Measurements from ENCODE around the gene CYTIP. TPM values are rescaled to one million over a fixed set of nuclear protein-coding genes. Genes with fewer than 3 reads are reported as not detected.

Gene CYTIP
- 1 to 10 TPM; 2.4 to 5.5 TPM for total RNA-seq
- polyA plus RNA-seq = 1 to 10 TPM; 1.6 to 1.8 TPM

- Histone ChIP-seq H3K9me3 (ENCODE audit: control insufficient read depth in 4 of 4, low read length in 3 of 4) (no peaks in the 10 kb centered on the region), H3K4me1 (ENCODE audit: control insufficient read depth in 4 of 4, insufficient read depth in 4 of 4, low read length in 3 of 4) (peaks cover 0 to 3% (median 0%) of the 10 kb centered on the region in 4 donors), H3K27ac (ENCODE audit: low read depth in 1 of 2, low read length in 2 of 2) (peak within 1 kb of the TSS; percentile 80 to 85), H3K27me3 (ENCODE audit: control insufficient read depth in 4 of 4, insufficient read depth in 4 of 4, low read length in 3 of 4) (no peaks in the 10 kb centered on the region), H3K4me3 (ENCODE audit: low read depth in 1 of 3, low read length in 3 of 3) (peak within 1 kb of the TSS; percentile 18 to 53 (median 18)), H3K36me3 (ENCODE audit: control insufficient read depth in 4 of 4, insufficient read depth in 3 of 4, low read depth in 1 of 4, low read length in 3 of 4) (no peaks in the 10 kb centered on the region), H3K9ac (ENCODE audit: low read depth in 1 of 2, low read length in 2 of 2) (peak within 1 kb of the TSS; percentile 26 to 68)
- no peak for DNase-seq (ENCODE audit: low spot score)
- 80% methylated on average over 13 of the region's 13 CpGs for WGBS
- TF ChIP-seq ZBTB33 (IDR thresholded peaks at IDR 0.05) (no peak), MAX (IDR thresholded peaks at IDR 0.05) (peak; percentile 35), YY1 (IDR thresholded peaks at IDR 0.05) (peak; percentile 17)
Observed at GRCh38 chr2:157443795-157444640, at the start of gene CYTIP. Gene CYTIP (minus strand): TSS chr2:157444089. CDS start chr2:157444020, 69 bp downstream.

GRCh38 chr2:157492189-157492773 is 48.4 kb upstream of the CYTIP start:
- no peak overlapping the region for H3K4me3 ChIP-seq (ENCODE audit: low read depth in 1 of 3, low read length in 3 of 3)
- H3K4me1 ChIP-seq (ENCODE audit: control insufficient read depth in 4 of 4, insufficient read depth in 4 of 4, low read length in 3 of 4) = peaks cover 0 to 14% (median 13%) of the 10 kb centered on the region in 4 donors
- no peak overlapping the region for H3K9ac ChIP-seq (ENCODE audit: low read depth in 1 of 2, low read length in 2 of 2)
- DNase-seq (ENCODE audit: low spot score) = peak; percentile 48
- H3K27ac ChIP-seq (ENCODE audit: low read depth in 1 of 2, low read length in 2 of 2) = no peak overlapping the region
- 18% methylated on average over 5 of the region's 5 CpGs for WGBS
- TF ChIP-seq RAD21 (IDR thresholded peaks at IDR 0.05) (peak; percentile 91 to 93), CTCF (IDR thresholded peaks at IDR 0.05; ENCODE audit: low read depth, low read length, missing input control) (peak; percentile 72), RXRA (IDR thresholded peaks at IDR 0.05) (peak in 1 of 2 donors; percentile 9), HNF4A (conservative IDR thresholded peaks at IDR 0.05) (no peak)
- H3K27me3 ChIP-seq (ENCODE audit: control insufficient read depth in 4 of 4, insufficient read depth in 4 of 4, low read length in 3 of 4) = no peaks in the 10 kb centered on the region
- no peaks in the 10 kb centered on the region for H3K36me3 ChIP-seq (ENCODE audit: control insufficient read depth in 4 of 4, insufficient read depth in 3 of 4, low read depth in 1 of 4, low read length in 3 of 4)
- no peaks in the 10 kb centered on the region for H3K9me3 ChIP-seq (ENCODE audit: control insufficient read depth in 4 of 4, low read length in 3 of 4)

- H3K4me1 ChIP-seq (ENCODE audit: control insufficient read depth in 4 of 4, insufficient read depth in 4 of 4, low read length in 3 of 4) = peaks cover 0 to 14% (median 13%) of the 10 kb centered on the region in 4 donors
- H3K36me3 ChIP-seq (ENCODE audit: control insufficient read depth in 4 of 4, insufficient read depth in 3 of 4, low read depth in 1 of 4, low read length in 3 of 4) = no peaks in the 10 kb centered on the region
- no peak overlapping the region for H3K27ac ChIP-seq (ENCODE audit: low read depth in 1 of 2, low read length in 2 of 2)
- H3K4me3 ChIP-seq (ENCODE audit: low read depth in 1 of 3, low read length in 3 of 3) = no peak overlapping the region
- H3K27me3 ChIP-seq (ENCODE audit: control insufficient read depth in 4 of 4, insufficient read depth in 4 of 4, low read length in 3 of 4) = no peaks in the 10 kb centered on the region
- DNase-seq (ENCODE audit: low spot score) = no peak
- 84% methylated on average over 1 of the region's 1 CpG for WGBS
- H3K9ac ChIP-seq (ENCODE audit: low read depth in 1 of 2, low read length in 2 of 2) = no peak overlapping the region
- no peaks in the 10 kb centered on the region for H3K9me3 ChIP-seq (ENCODE audit: control insufficient read depth in 4 of 4, low read length in 3 of 4)
- TF ChIP-seq GABPA (IDR thresholded peaks at IDR 0.05 in 1 of 2, conservative IDR thresholded peaks at IDR 0.05 in 1 of 2) (no peak), ATF3 (IDR thresholded peaks at IDR 0.05) (no peak), REST (IDR thresholded peaks at IDR 0.05) (no peak), YY1 (IDR thresholded peaks at IDR 0.05) (no peak), RAD21 (IDR thresholded peaks at IDR 0.05) (no peak), EGR1 (IDR thresholded peaks at IDR 0.05; ENCODE audit: low read depth in 2 of 2) (no peak), MAX (IDR thresholded peaks at IDR 0.05) (no peak), CTCF (IDR thresholded peaks at IDR 0.05; ENCODE audit: low read depth, low read length, missing input control) (no peak), FOXA2 (IDR thresholded peaks at IDR 0.05) (no peak), HNF4A (conservative IDR thresholded peaks at IDR 0.05) (no peak), FOXA1 (IDR thresholded peaks at IDR 0.05) (no peak)
Observed at GRCh38 chr2:157489983-157490382, 46.1 kb upstream of the CYTIP start.

All from liver (tissue), 9 donors.